HepG2 (cell line): ENCODE data around the gene TMEM178A. TPM values are rescaled to one million over a fixed set of nuclear protein-coding genes. Genes with fewer than 3 reads are reported as not detected.

ENCODE experiments used
- ATAC-seq: fragments of 200-7000 bp; cut with Tn5 transposase; 3 replicates; pipeline ENCODE4 v1.9.1; 2020; ENCODE audit warnings: mild to moderate bottlenecking, moderate library complexity
- BruUV-seq: library from RNA; stranded (reverse); fragments of 400-500 nt; replicated peaks from 2 replicates; lab custom pipeline; 2021; lab: Mats Ljungman, UMichigan
- CTCF ChIA-PET: fragments of 300-600 bp; formaldehyde crosslinking; extraction: SDS; loops from one replicate; lab custom pipeline; 2021; ENCODE audit warnings: low total read pairs, inconsistent platforms, low intra/inter-chr PET ratio; lab: Yijun Ruan, JAX
- POLR2A ChIA-PET: fragments of 350-600 bp; sonication (Branson Sonifier 250); formaldehyde crosslinking; loops from one replicate; lab custom pipeline; 2020; ENCODE audit warnings: antibody characterized with exemption, inconsistent platforms; lab: Yijun Ruan, JAX
- DNase-seq: peaks from one replicate; pipeline ENCODE4 v3.0.0-alpha.2; 2015; ENCODE audit warnings: low spot score
- FAIRE-seq: peaks from 3 replicates; lab custom pipeline; 2011; peaks lifted over from hg19 to GRCh38; lab: Jason Lieb, UNC
- H2AFZ ChIP-seq: one replicate; pipeline ENCODE4 v1.6.1; 2011; ENCODE audit warnings: low read length, inconsistent platforms
- H3K27ac ChIP-seq: fragments of 300-600 bp; 3 replicates; pipeline ENCODE4 v1.8.0; 2011; ENCODE audit warnings: mixed run types, mild to moderate bottlenecking, mixed read lengths, low read length, inconsistent platforms; ENCODE audit not compliant: insufficient read depth; ENCODE audit errors: extremely low read length
- H3K27me3 ChIP-seq, 2 experiments: fragments of 200-600 bp in 1 of 2; 2 replicates in 1 of 2; 3 replicates in 1 of 2; pipeline versions ENCODE4 v1.6.0 to v1.8.0; 2011; ENCODE audit warnings: low read length in 2 of 2, mild to moderate bottlenecking in 2 of 2, moderate library complexity in 2 of 2, inconsistent platforms in 1 of 2; ENCODE audit not compliant: insufficient read depth in 2 of 2, control insufficient read depth in 1 of 2
- H3K36me3 ChIP-seq, 2 experiments: fragments of 200-600 bp in 1 of 2; replicated peaks in 1 of 2; 2 replicates in 1 of 2; 3 replicates in 1 of 2; pipeline versions ENCODE4 v1.5.1 to v1.8.0; 2011; ENCODE audit warnings: low read length in 2 of 2, inconsistent platforms in 1 of 2; ENCODE audit not compliant: insufficient read depth in 2 of 2, control insufficient read depth in 1 of 2
- H3K4me1 ChIP-seq: 2 replicates; pipeline ENCODE4 v1.5.1; 2012; ENCODE audit warnings: low read length, inconsistent platforms; ENCODE audit not compliant: insufficient read depth
- H3K4me2 ChIP-seq: 2 replicates; pipeline ENCODE4 v1.6.0; 2011; ENCODE audit warnings: low read depth, low read length, inconsistent platforms
- H3K4me3 ChIP-seq, 3 experiments: fragments of 200-600 bp in 1 of 3; sonication (generic), shearing (Covaris generic) in 1 of 3; replicated peaks in 1 of 3; 2 replicates each; pipeline ENCODE4 v1.5.1; 2011 to 2016; ENCODE audit warnings: low read length in 3 of 3, inconsistent platforms in 2 of 3, low read depth in 2 of 3, mild to moderate bottlenecking in 2 of 3, control low read depth in 1 of 3, mixed read lengths in 1 of 3; ENCODE audit not compliant: insufficient read depth in 1 of 3
- H3K79me2 ChIP-seq: one replicate; pipeline ENCODE4 v1.6.1; 2011; ENCODE audit warnings: low read length, inconsistent platforms; ENCODE audit not compliant: insufficient read depth
- H3K9ac ChIP-seq: 2 replicates; pipeline ENCODE4 v1.6.0; 2011; ENCODE audit warnings: mild to moderate bottlenecking, low read depth, low read length, inconsistent platforms; ENCODE audit not compliant: insufficient read depth
- H3K9me3 ChIP-seq: 2 replicates; pipeline ENCODE4 v1.5.1; 2012; ENCODE audit warnings: mild to moderate bottlenecking, low read length
- H4K20me1 ChIP-seq: 2 replicates; pipeline ENCODE4 v1.6.0; 2011; ENCODE audit warnings: inconsistent platforms, mild to moderate bottlenecking, low read length, moderate library complexity; ENCODE audit not compliant: insufficient read depth
- CREB3 ChIP-seq: sonication (generic); formaldehyde crosslinking; IDR thresholded peaks from 2 replicates; pipeline ENCODE4 v1.5.0; 2020; ENCODE audit warnings: missing genetic modification reagents
- FOXM1 ChIP-seq: sonication (generic); formaldehyde crosslinking; IDR thresholded peaks from 2 replicates; pipeline ENCODE4 v1.5.0; 2020; ENCODE audit warnings: missing genetic modification reagents
- ISL2 ChIP-seq: sonication (generic); formaldehyde crosslinking; IDR thresholded peaks from 2 replicates; pipeline ENCODE4 v1.5.0; 2020; ENCODE audit warnings: missing genetic modification reagents
- KLF15 ChIP-seq: sonication (generic); formaldehyde crosslinking; IDR thresholded peaks from 2 replicates; pipeline ENCODE4 v1.8.1; 2023; ENCODE audit warnings: borderline replicate concordance, mild to moderate bottlenecking, inconsistent platforms, missing genetic modification reagents, mixed read lengths
- MAFG ChIP-seq: sonication (generic); formaldehyde crosslinking; IDR thresholded peaks from 2 replicates; pipeline ENCODE4 v1.5.1; 2020; ENCODE audit warnings: mild to moderate bottlenecking, missing genetic modification reagents
- MED8 ChIP-seq: sonication (generic); formaldehyde crosslinking; IDR thresholded peaks from 2 replicates; pipeline ENCODE4 v1.8.1; 2023; ENCODE audit warnings: mild to moderate bottlenecking, missing genetic modification reagents; ENCODE audit not compliant: insufficient replicate concordance
- MLX ChIP-seq: IDR thresholded peaks from 2 replicates; pipeline ENCODE4 v1.6.1; 2016
- MTF1 ChIP-seq: sonication (generic); formaldehyde crosslinking; IDR thresholded peaks from 2 replicates; pipeline ENCODE4 v1.5.0; 2020; ENCODE audit warnings: missing genetic modification reagents
- MYNN ChIP-seq: sonication (generic); formaldehyde crosslinking; IDR thresholded peaks from 2 replicates; pipeline ENCODE4 v1.4.0; 2020; ENCODE audit warnings: mild to moderate bottlenecking, low read depth, missing genetic modification reagents
- NCOA5 ChIP-seq: sonication (generic); formaldehyde crosslinking; IDR thresholded peaks from 2 replicates; pipeline ENCODE4 v1.4.0; 2020; ENCODE audit warnings: missing genetic modification reagents
- NR2C2 ChIP-seq: sonication (generic); formaldehyde crosslinking; IDR thresholded peaks from 2 replicates; pipeline ENCODE4 v1.4.0; 2020; ENCODE audit warnings: missing genetic modification reagents, mild to moderate bottlenecking, moderate library complexity, borderline replicate concordance
- ZBTB38 ChIP-seq: sonication (generic); formaldehyde crosslinking; IDR thresholded peaks from 2 replicates; pipeline ENCODE4 v1.5.1; 2020; ENCODE audit warnings: mild to moderate bottlenecking, missing genetic modification reagents
- ZNF101 ChIP-seq: sonication (generic); formaldehyde crosslinking; IDR thresholded peaks from 2 replicates; pipeline ENCODE4 v1.4.0; 2020; ENCODE audit warnings: mild to moderate bottlenecking, low read depth, missing genetic modification reagents, borderline replicate concordance
- ZNF24 ChIP-seq: fragments of 450-650 bp; IDR thresholded peaks from 2 replicates; pipeline ENCODE4 v1.6.1; 2017; ENCODE audit warnings: antibody characterized with exemption, mild to moderate bottlenecking
- ZNF280B ChIP-seq: sonication (generic); formaldehyde crosslinking; IDR thresholded peaks from 2 replicates; pipeline ENCODE4 v1.5.0; 2020; ENCODE audit warnings: missing genetic modification reagents, mild to moderate bottlenecking, borderline replicate concordance
- ZNF558 ChIP-seq: sonication (generic); formaldehyde crosslinking; IDR thresholded peaks from 2 replicates; pipeline ENCODE4 v1.9.0; 2022; ENCODE audit warnings: mild to moderate bottlenecking, missing genetic modification reagents, borderline replicate concordance
- ZNF660 ChIP-seq: sonication (generic); formaldehyde crosslinking; IDR thresholded peaks from 2 replicates; pipeline ENCODE4 v1.5.1; 2020; ENCODE audit warnings: mild to moderate bottlenecking, low read depth, missing genetic modification reagents, borderline replicate concordance
- ZSCAN31 ChIP-seq: sonication (generic); formaldehyde crosslinking; IDR thresholded peaks from 2 replicates; pipeline ENCODE4 v1.5.0; 2020; ENCODE audit warnings: low read depth, mild to moderate bottlenecking, missing genetic modification reagents
- WGBS: methylation state at CpG from one replicate; pipeline ENCODE4 v1.1.6; 2017; ENCODE audit warnings: low lambda C conversion rate; 5-methylcytosine and 5-hydroxymethylcytosine counted together
- in situ Hi-C: cut with HindIII; loops from 2 replicates; pipeline ENCODE4 v1.10.0; 2017; ENCODE audit warnings: low pct_unique_long_range_greater_than_20kb; ENCODE audit not compliant: extremely low pct_ligation_motif_present
- intact Hi-C: fragments of 100-400 bp; cut with micrococcal nuclease; formaldehyde crosslinking; loops from one replicate; pipeline ENCODE4 v1.10.0; 2022; ENCODE audit not compliant: unreplicated experiment
- polyA plus RNA-seq, 8 experiments: library from polyadenylated mRNA; depleted of rRNA in 3 of 8; stranded (reverse) in 7 of 8; unstranded in 1 of 8; fragments of >200 nt; fragmentation: Illumina TruSeq in 4 of 8; extraction: Trizol in 4 of 8; gene quantifications; 2 replicates each; pipeline versions ENCODE4 v1.2.1 to v1.2.3, GENCODE V29; 2011 to 2016; ENCODE audit warnings: low read depth in 4 of 8, missing spikeins in 1 of 8, mixed read lengths in 1 of 8; ENCODE audit not compliant: insufficient read depth in 1 of 8
- total RNA-seq, 5 experiments: library from RNA; depleted of rRNA; stranded (reverse); fragments of >200 nt; fragmentation: Illumina TruSeq; extraction: Trizol; gene quantifications; 2 replicates each; pipeline ENCODE4 v1.2.3, GENCODE V29; 2016; ENCODE audit warnings: low read depth in 1 of 5
- TF ChIP-seq, protein P1 (sequence below): IDR thresholded peaks from 2 replicates; pipeline ENCODE4 v1.6.1; 2012; ENCODE audit warnings: inconsistent platforms
- TF ChIP-seq, protein P2 (sequence below): sonication (generic); formaldehyde crosslinking; IDR thresholded peaks from 2 replicates; pipeline ENCODE4 v1.4.0; 2020; ENCODE audit warnings: missing genetic modification reagents, borderline replicate concordance

Gene TMEM178A
- total and polyA plus RNA-seq, 2 of the 13 experiments (the other 11 are each of a cell fraction or from before 2014, with no cell fraction given): 0.38 to 3.3 TPM

DNA sequence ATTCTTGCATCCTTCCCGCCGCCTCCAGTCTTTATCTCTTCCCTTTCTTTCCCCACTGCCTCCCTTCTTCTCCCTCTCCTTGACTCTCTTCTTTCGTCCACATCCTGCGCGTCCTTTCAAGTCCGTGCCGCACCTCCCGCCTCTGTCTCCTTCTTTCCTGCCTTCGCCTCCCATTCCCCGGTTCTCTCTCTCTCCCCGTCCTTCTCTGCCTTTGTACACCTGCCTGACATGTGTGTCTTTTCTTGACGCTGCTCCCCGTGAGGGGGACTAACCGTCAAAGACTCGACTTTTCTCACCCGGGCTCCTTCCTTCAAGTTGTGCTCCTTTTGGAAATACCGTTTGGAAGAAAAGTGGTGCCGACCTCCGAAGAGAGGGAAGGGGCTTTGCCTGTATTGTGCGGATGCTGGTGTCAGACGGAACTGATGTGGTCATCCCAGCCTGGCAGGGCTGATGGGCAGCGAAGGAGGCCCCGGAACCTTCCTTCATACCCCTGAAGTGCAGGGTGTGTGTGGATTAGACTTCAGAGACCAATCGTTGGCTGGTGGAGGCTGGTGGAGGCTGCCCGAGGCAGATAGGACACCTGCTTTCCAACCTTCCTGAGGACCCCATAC lies 879 bp downstream of the TMEM178A start:
- in situ Hi-C loops: no loop called here
- H3K4me3 ChIP-seq: peak overlapping the region; percentile 50 to 78 (median 67); a peak in 5 of 6 replicates
- TF ChIP-seq ZNF660 (CRISPR knock-in tag): no peak
- no peak for TF ChIP-seq ZSCAN31 (CRISPR knock-in tag)
- no peak for TF ChIP-seq MAFG
- no peak for TF ChIP-seq ZNF101 (CRISPR knock-in tag)
- no peak for TF ChIP-seq MYNN (CRISPR knock-in tag)
- TF ChIP-seq MED8: no peak
- TF ChIP-seq, protein P1, sequence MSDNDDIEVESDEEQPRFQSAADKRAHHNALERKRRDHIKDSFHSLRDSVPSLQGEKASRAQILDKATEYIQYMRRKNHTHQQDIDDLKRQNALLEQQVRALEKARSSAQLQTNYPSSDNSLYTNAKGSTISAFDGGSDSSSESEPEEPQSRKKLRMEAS: peak; percentile 27; the same call in 1 of the 2 replicates
- TF ChIP-seq, protein P2, sequence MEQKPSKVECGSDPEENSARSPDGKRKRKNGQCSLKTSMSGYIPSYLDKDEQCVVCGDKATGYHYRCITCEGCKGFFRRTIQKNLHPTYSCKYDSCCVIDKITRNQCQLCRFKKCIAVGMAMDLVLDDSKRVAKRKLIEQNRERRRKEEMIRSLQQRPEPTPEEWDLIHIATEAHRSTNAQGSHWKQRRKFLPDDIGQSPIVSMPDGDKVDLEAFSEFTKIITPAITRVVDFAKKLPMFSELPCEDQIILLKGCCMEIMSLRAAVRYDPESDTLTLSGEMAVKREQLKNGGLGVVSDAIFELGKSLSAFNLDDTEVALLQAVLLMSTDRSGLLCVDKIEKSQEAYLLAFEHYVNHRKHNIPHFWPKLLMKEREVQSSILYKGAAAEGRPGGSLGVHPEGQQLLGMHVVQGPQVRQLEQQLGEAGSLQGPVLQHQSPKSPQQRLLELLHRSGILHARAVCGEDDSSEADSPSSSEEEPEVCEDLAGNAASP (CRISPR knock-in tag): no peak
- no peak for TF ChIP-seq ZNF24
- TF ChIP-seq ISL2 (CRISPR knock-in tag): no peak
- no peak for TF ChIP-seq KLF15 (CRISPR knock-in tag)
- no peak for TF ChIP-seq ZNF280B
- TF ChIP-seq MTF1 (CRISPR knock-in tag): no peak
- TF ChIP-seq NCOA5: no peak
- TF ChIP-seq ZBTB38 (CRISPR knock-in tag): no peak
- TF ChIP-seq FOXM1 (CRISPR knock-in tag): no peak
- no peak for TF ChIP-seq NR2C2
- TF ChIP-seq CREB3: no peak
- TF ChIP-seq ZNF558 (CRISPR knock-in tag): no peak
- no peak for TF ChIP-seq MLX (CRISPR knock-in tag)

More for the DNA sequence above, 879 bp downstream of the TMEM178A start:
- Histone ChIP-seq H3K27me3 (peaks cover 8 to 63% of the 10 kb centered on the region in 2 experiments; a peak in 4 of 5 replicates), H3K4me1 (peaks cover 18% of the 10 kb centered on the region), H2AFZ (no peak overlapping the region), H3K36me3 (no peaks in the 10 kb centered on the region), H3K9me3 (no peaks in the 10 kb centered on the region), H4K20me1 (no peaks in the 10 kb centered on the region), H3K4me2 (peak overlapping the region; percentile 83), H3K9ac (no peak overlapping the region), H3K79me2 (no peaks in the 10 kb centered on the region), H3K27ac (no peak overlapping the region)
- ChIA-PET POLR2A (no interaction called here), CTCF (no interaction called here)
- WGBS: 11% methylated on average over 24 of the region's 25 CpGs
- intact Hi-C loops: no loop called here
- no TSS peak for BruUV-seq
- ATAC-seq: peak; percentile 8; the same call in 1 of the 3 replicates
- DNase-seq: no peak
- no peak for FAIRE-seq
